GM18861 (cell line): ENCODE results near the gene JPH2.
"Not testable (repeated sequence)": the region's sequence is repeated elsewhere in the genome, so short reads cannot be mapped to it uniquely, and the experiment has no call there.

Source experiments
- ATAC-seq: cut with Tn5 transposase; IDR thresholded peaks from one replicate; pipeline ENCODE4 v1.9.1; 2021; ENCODE audit not compliant: unreplicated experiment

Gene JPH2

DNA sequence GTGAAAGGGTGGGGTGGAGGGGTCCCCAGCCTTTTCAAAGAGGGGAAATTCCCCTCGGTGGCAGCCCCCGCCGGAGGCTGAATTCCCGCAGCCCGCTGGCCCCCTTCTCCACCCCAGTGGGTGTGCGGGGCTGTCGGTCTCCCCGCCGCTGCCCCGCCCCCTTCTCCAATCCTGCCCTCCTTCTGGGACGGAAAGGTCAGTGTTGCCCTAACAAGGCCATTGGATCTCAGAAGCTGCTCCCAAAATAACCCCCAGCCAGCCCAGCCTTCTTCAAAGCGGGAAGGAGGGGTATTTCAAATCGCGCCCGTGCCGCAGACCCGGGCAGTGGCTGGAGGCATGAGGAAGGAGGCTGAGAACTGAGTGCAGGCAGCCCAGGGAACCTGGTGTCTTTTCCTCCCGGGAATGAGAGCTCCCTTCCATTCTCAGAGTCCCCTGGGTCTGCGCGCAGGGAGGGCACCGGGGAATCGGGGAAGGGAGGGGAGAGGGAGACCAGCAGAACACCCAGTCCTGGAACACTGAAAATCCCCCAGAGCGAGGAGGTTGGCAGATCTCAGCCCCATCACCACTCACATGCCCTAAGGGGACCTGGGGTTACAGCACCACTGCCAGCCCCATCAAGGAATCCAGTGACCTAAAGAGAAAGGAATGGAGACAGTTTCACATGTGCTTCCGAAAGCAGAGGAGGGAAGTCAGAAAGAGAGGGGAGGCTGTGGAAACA lies at the start of gene JPH2:
Gene JPH2 (minus strand): TSS at position 135 of the 718 bp plus-strand sequence. CDS start 483 bp downstream, outside the sequence.
- ATAC-seq, result no peak

GRCh38 chr20:44235702-44236101 lies 48.7 kb upstream of the JPH2 start:
- ATAC-seq, result no peak

DNA sequence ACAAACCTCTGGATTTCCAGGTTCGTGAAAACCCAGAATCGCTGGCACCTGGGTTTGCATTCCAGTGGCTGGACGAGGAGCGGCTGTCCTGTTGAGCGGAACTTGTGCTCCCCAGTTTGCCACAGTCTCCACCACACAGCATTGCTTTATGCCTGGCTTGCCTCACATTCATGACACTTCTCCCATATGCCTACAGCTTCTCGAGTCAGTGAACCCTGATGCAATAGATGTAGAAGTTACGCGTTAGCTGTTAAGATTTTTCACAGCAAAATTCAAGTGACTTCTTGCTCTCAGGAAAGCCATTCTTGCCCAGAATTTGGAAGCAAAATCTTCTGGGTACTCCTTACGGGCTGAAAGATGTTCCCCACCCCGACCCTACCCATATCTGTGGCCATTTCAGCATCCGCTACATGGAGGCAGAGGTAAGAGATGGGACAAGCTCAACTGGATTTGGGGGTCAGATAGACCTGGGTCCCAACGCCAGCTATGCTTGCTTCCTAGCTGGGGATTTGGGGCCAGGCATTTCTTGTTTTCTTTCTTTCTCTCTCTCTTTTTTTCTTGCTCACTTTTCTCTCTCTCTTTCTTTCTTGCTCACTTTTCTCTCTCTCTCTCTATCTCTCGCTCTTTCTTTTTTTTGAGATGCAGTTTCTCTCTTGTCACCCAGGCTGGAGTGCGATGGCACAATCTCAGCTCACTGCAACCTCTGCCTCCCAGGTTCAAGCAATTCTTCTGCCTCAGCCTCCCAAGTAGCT lies 47.8 kb upstream of the JPH2 start:
- ATAC-seq, result no peak

DNA sequence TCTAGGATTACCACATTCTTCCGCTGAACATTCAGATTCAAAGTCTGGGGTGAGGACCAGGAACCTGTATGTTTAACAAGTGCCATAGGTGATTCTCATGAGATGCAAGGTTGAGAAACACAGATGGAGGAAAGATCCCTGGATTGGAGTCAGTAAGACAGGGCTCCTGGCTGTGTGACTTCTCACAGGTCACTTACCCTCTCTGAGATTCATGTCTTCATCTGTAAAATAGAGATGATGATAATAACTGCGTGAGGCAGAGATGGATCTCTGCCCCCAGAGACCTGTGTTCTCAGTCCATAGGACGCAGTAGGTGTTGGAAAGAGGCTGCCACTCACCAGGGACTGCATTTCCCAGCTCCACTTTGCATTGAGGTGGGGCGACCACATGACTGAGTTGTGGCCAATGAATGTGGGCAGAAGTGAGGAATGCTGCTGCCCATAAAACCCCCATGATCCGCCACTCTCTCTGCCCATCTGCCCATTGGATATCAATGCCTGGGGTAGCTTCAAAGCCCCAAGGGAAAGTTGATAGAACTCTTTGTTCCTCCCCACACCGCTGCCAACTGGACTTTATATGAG lies 46.5 kb upstream of the JPH2 start:
- no peak for ATAC-seq

GRCh38 chr20:44232469-44232856 lies 45.5 kb upstream of the JPH2 start:
- not testable (repeated sequence) for ATAC-seq

- ATAC-seq, result no peak
Observed at GRCh38 chr20:44231713-44232468, 44.9 kb upstream of the JPH2 start.

- no peak for ATAC-seq
Observed at GRCh38 chr20:44231193-44231592, 44.2 kb upstream of the JPH2 start.

GRCh38 chr20:44228465-44229258 lies 41.7 kb upstream of the JPH2 start:
- ATAC-seq, result no peak

GRCh38 chr20:44224637-44225036 lies 37.6 kb upstream of the JPH2 start:
- ATAC-seq, result no peak

DNA sequence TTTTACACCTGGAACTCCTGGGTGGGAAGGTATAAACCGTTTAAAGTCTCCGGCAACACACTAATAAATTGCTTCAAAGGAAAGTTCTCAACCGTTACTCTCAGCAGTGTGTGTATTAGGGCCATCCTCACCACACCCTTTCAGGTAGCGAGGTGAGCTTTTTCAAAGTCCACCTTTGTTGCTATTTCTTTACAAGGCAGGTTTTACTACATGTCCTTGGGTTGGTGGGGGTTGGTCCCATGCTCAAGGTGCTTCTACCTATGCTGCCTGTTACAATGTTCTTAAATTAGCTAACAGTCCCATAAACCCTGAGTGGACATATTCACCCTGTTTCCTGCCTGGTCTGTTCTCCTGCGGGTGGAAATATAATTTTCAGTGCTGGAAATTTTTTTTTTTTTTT lies 36.7 kb upstream of the JPH2 start:
- ATAC-seq, result no peak

DNA sequence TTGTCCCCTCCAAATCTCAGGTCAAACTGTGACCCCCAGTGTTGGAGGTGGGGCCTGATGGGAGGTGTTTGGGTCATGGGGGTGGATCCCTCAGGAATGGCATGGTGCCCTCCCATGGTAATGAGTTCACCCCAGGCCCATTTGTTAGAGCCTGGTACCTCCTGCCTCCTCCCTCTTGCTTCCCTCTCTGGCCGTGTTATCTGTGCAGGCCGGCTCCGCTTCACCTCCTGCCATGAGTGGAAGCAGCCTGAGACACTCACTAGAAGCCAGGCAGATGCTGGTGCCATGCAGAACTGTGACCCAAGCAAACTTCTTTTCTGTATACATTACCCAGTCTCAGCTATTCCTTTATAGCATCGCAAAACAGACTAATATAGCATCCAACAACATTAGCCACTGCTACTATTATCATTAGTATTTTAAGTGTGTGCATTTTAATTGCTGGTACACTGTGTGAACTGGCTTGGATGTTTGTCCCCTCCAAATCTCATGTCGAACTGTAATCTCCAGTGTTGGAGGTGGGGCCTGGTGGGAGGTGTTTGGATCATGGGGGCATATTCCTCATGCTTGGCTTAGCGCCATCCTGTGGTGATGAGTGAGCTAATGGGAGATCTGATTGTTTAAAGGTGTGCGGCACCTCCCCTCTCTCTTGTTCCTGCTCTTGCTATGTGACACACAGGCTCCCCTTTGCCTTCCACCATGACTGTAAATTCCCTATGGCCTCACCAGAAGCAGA lies 35.8 kb upstream of the JPH2 start:
- ATAC-seq, result no peak

GRCh38 chr20:44222027-44222426 lies 35.0 kb upstream of the JPH2 start:
- no peak for ATAC-seq

GRCh38 chr20:44221368-44221954 lies 34.5 kb upstream of the JPH2 start:
- ATAC-seq, result no peak

- no peak for ATAC-seq
Observed at GRCh38 chr20:44219791-44220190, 32.8 kb upstream of the JPH2 start.

DNA sequence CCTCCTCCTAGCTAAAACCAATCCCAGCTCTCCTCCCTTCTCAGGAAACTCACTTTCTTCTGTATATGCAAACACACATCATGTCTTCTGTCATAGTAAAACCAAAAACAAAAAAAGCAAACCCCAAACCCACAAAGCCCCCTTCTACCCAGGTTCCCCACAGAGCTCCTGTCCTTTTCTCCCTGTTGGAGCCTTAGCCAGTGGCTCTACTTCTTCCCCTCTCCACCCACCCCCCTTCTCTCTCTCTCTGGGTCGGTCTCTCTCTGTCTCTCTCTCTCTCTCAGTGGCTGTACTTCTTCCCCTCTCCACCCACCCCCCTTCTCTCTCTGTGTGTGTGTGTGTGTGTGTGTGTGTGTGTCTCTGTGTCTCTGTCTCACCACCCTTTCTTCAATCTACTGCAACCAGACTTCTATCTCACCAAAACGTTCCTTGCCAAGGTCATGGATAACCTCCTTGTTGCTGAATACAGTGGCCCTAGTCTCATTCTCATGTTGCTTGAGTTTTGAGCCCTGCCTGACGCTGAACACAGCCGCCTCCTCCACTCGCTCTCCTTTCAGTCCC lies 32.3 kb upstream of the JPH2 start:
- ATAC-seq, result no peak

- no peak for ATAC-seq
Observed at GRCh38 chr20:44218446-44218845, 31.5 kb upstream of the JPH2 start.

- ATAC-seq, result no peak
Observed at GRCh38 chr20:44217342-44218092, 30.5 kb upstream of the JPH2 start.

DNA sequence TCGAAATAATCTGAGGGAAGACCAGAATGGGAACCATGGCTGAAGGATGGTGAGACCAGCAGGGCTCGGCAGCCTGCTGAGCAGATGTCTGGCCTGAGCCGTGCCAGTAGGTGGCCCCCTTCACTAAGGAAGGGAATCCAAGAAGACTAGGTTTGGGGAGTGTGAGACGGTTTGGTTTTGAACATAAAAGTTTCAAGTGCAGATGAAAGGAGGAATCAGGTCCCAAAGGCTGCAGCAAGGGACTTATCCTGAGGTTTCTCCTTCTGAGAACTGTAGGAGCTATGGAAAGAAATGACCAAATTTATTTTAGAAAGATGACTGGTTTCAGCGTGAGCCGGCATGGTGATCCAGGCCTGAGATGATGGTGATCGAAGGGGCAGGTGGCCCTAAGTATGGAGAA lies 28.1 kb upstream of the JPH2 start:
- no peak for ATAC-seq

- no peak for ATAC-seq
Observed at GRCh38 chr20:44212792-44213191, 25.8 kb upstream of the JPH2 start.
